ENCODE results near the gene MBTPS2.
A peak's percentile ranks its signal among the peaks of the same experiment; 100 is the strongest.

Gene MBTPS2

GRCh38 chrX:21839334-21840192 is at the start of gene MBTPS2:
MBTPS2 (plus strand) TSS chrX:21839617; CDS start chrX:21839735, 118 bp downstream.
- Histone ChIP-seq H3K9ac (ENCODE audit: low read depth, low read length) (peak within 1 kb of the TSS; percentile 93), H3K27me3 (ENCODE audit: control insufficient read depth, insufficient read depth, low read length) (no peaks in the 10 kb centered on the region), H3K9me3 (ENCODE audit: control insufficient read depth, insufficient read depth, low read length) (no peaks in the 10 kb centered on the region), H3K36me3 (ENCODE audit: control insufficient read depth, insufficient read depth, low read length) (no peaks in the 10 kb centered on the region), H3K4me3 (ENCODE audit: low read depth, low read length) (peak within 1 kb of the TSS; percentile 95), H3K4me1 (ENCODE audit: control insufficient read depth, insufficient read depth, low read length) (peaks cover 9% of the 10 kb centered on the region)

GRCh38 chrX:21798677-21799219 is 40.7 kb upstream of the MBTPS2 start:
- Histone ChIP-seq H3K4me3 (ENCODE audit: low read depth, low read length) (no peak overlapping the region), H3K27me3 (ENCODE audit: control insufficient read depth, insufficient read depth, low read length) (no peaks in the 10 kb centered on the region), H3K9me3 (ENCODE audit: control insufficient read depth, insufficient read depth, low read length) (no peaks in the 10 kb centered on the region), H3K4me1 (ENCODE audit: control insufficient read depth, insufficient read depth, low read length) (no peaks in the 10 kb centered on the region), H3K9ac (ENCODE audit: low read depth, low read length) (no peak overlapping the region), H3K36me3 (ENCODE audit: control insufficient read depth, insufficient read depth, low read length) (no peaks in the 10 kb centered on the region)

GRCh38 chrX:21799767-21800166 is 39.6 kb upstream of the MBTPS2 start:
- no peaks in the 10 kb centered on the region for H3K27me3 ChIP-seq (ENCODE audit: control insufficient read depth, insufficient read depth, low read length)
- H3K36me3 ChIP-seq (ENCODE audit: control insufficient read depth, insufficient read depth, low read length) = no peaks in the 10 kb centered on the region
- H3K4me3 ChIP-seq (ENCODE audit: low read depth, low read length) = no peak overlapping the region
- H3K9me3 ChIP-seq (ENCODE audit: control insufficient read depth, insufficient read depth, low read length) = no peaks in the 10 kb centered on the region
- H3K9ac ChIP-seq (ENCODE audit: low read depth, low read length) = no peak overlapping the region
- H3K4me1 ChIP-seq (ENCODE audit: control insufficient read depth, insufficient read depth, low read length) = no peaks in the 10 kb centered on the region

DNA sequence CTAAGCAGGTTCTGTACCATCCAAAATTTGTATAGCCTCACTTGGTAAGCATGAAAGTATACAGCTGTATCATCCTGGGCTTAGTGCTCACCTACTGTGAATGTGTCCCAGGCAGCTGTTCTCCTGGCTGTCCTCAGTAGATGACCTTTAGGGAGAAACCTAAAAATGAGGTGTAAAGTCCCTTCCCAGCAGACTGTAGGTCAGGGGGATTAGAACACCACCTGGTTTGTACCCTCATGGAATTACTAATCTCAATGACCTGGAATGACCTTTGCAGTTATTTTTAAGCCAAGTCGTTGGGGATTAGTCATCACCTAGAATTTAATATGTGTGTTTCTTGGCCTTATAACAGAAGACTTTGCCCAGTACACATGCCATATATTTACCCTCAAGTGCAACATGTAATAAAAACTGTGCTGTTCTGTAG is 39.1 kb upstream of the MBTPS2 start:
- no peaks in the 10 kb centered on the region for H3K27me3 ChIP-seq (ENCODE audit: control insufficient read depth, insufficient read depth, low read length)

DNA sequence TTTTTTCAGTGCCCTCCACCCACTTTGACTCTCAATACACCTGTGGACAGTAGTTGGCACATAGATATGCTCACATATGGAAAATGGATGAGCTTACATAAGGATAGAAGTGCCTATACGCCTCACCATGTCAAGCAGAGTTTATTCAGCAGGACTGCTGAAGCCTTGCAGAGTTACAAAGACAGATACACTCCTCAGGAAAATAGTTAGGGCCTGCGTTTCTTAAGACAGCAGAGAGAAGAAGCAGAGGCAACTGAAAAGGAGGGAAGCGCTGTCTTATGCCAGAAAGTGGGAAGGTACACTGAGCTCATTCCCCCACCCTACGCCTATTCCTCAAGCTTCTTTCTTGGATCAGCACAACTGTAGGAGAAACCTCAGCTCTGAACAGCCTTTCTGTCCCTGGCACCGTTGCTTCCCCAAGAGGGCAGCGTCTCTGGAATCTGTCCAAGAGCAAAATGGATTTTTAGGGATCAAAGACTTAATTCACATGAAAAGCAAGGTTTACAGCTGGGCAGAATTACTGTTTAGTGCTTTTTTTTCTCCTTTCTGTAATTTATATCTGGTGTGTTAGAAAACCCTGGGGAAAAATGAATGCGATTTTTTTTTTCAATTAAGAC is 37.3 kb upstream of the MBTPS2 start:
- Histone ChIP-seq H3K9ac (ENCODE audit: low read depth, low read length) (no peak overlapping the region), H3K36me3 (ENCODE audit: control insufficient read depth, insufficient read depth, low read length) (no peaks in the 10 kb centered on the region), H3K9me3 (ENCODE audit: control insufficient read depth, insufficient read depth, low read length) (no peaks in the 10 kb centered on the region), H3K27me3 (ENCODE audit: control insufficient read depth, insufficient read depth, low read length) (no peaks in the 10 kb centered on the region), H3K4me3 (ENCODE audit: low read depth, low read length) (no peak overlapping the region), H3K4me1 (ENCODE audit: control insufficient read depth, insufficient read depth, low read length) (no peaks in the 10 kb centered on the region)

More for the DNA sequence above, 39.1 kb upstream of the MBTPS2 start:
- Histone ChIP-seq H3K36me3 (ENCODE audit: control insufficient read depth, insufficient read depth, low read length) (no peaks in the 10 kb centered on the region), H3K4me3 (ENCODE audit: low read depth, low read length) (no peak overlapping the region), H3K9ac (ENCODE audit: low read depth, low read length) (no peak overlapping the region), H3K9me3 (ENCODE audit: control insufficient read depth, insufficient read depth, low read length) (no peaks in the 10 kb centered on the region), H3K4me1 (ENCODE audit: control insufficient read depth, insufficient read depth, low read length) (no peaks in the 10 kb centered on the region)

DNA sequence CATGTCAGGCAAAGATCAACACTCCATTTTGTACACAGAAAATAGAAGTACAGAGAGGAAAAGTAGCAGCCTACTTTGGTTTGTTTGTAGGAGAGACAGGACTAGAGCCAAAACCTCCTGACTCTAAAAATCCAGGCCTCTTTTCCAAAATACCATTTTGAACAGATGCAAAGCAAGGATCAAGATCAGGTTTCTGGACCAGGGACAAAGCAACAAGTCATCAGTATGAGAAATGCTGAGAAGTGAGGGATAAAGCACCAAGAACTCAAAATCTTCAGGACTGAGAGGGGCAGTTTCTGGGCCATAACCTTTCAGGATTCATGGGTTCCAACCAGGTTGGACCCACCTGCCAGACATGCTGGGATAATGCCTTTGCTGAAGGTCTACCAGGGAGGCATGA is 36.6 kb upstream of the MBTPS2 start:
- H3K27me3 ChIP-seq (ENCODE audit: control insufficient read depth, insufficient read depth, low read length) = no peaks in the 10 kb centered on the region
- H3K9me3 ChIP-seq (ENCODE audit: control insufficient read depth, insufficient read depth, low read length) = no peaks in the 10 kb centered on the region
- H3K36me3 ChIP-seq (ENCODE audit: control insufficient read depth, insufficient read depth, low read length) = no peaks in the 10 kb centered on the region
- H3K9ac ChIP-seq (ENCODE audit: low read depth, low read length) = no peak overlapping the region
- H3K4me3 ChIP-seq (ENCODE audit: low read depth, low read length) = no peak overlapping the region
- H3K4me1 ChIP-seq (ENCODE audit: control insufficient read depth, insufficient read depth, low read length) = no peaks in the 10 kb centered on the region

GRCh38 chrX:21806691-21807090 is 32.7 kb upstream of the MBTPS2 start:
- Histone ChIP-seq H3K9me3 (ENCODE audit: control insufficient read depth, insufficient read depth, low read length) (peaks cover 5% of the 10 kb centered on the region), H3K9ac (ENCODE audit: low read depth, low read length) (no peak overlapping the region), H3K27me3 (ENCODE audit: control insufficient read depth, insufficient read depth, low read length) (no peaks in the 10 kb centered on the region), H3K36me3 (ENCODE audit: control insufficient read depth, insufficient read depth, low read length) (no peaks in the 10 kb centered on the region), H3K4me1 (ENCODE audit: control insufficient read depth, insufficient read depth, low read length) (no peaks in the 10 kb centered on the region), H3K4me3 (ENCODE audit: low read depth, low read length) (no peak overlapping the region)

DNA sequence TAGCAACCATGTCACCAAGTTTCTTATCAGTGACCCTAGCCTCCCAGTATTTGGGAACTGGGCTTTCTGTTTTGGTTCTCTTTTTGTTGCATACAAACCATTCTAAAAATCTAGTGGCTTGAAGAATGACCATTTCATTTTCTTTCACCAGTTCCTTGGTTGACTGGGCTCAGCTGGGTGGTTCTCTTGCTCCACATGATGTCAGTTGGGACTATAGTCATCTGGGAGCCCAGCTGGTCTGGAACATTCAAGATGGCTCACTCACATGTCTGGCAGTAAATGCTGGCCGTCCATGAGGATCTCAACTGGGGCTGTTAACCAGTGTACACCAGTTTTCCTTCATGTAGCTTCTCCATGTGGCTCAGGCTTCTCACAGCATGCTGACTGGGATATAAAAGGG is 27.6 kb upstream of the MBTPS2 start:
- H3K4me3 ChIP-seq (ENCODE audit: low read depth, low read length) = no peak overlapping the region
- no peaks in the 10 kb centered on the region for H3K27me3 ChIP-seq (ENCODE audit: control insufficient read depth, insufficient read depth, low read length)
- peaks cover 26% of the 10 kb centered on the region for H3K4me1 ChIP-seq (ENCODE audit: control insufficient read depth, insufficient read depth, low read length)
- no peaks in the 10 kb centered on the region for H3K36me3 ChIP-seq (ENCODE audit: control insufficient read depth, insufficient read depth, low read length)
- peaks cover 9% of the 10 kb centered on the region for H3K9me3 ChIP-seq (ENCODE audit: control insufficient read depth, insufficient read depth, low read length)
- no peak overlapping the region for H3K9ac ChIP-seq (ENCODE audit: low read depth, low read length)

GRCh38 chrX:21812628-21813027 is 26.8 kb upstream of the MBTPS2 start:
- H3K4me3 ChIP-seq (ENCODE audit: low read depth, low read length) = no peak overlapping the region
- H3K36me3 ChIP-seq (ENCODE audit: control insufficient read depth, insufficient read depth, low read length) = no peaks in the 10 kb centered on the region
- H3K27me3 ChIP-seq (ENCODE audit: control insufficient read depth, insufficient read depth, low read length) = no peaks in the 10 kb centered on the region
- H3K9ac ChIP-seq (ENCODE audit: low read depth, low read length) = no peak overlapping the region
- H3K4me1 ChIP-seq (ENCODE audit: control insufficient read depth, insufficient read depth, low read length) = peaks cover 26% of the 10 kb centered on the region
- H3K9me3 ChIP-seq (ENCODE audit: control insufficient read depth, insufficient read depth, low read length) = peaks cover 9% of the 10 kb centered on the region

DNA sequence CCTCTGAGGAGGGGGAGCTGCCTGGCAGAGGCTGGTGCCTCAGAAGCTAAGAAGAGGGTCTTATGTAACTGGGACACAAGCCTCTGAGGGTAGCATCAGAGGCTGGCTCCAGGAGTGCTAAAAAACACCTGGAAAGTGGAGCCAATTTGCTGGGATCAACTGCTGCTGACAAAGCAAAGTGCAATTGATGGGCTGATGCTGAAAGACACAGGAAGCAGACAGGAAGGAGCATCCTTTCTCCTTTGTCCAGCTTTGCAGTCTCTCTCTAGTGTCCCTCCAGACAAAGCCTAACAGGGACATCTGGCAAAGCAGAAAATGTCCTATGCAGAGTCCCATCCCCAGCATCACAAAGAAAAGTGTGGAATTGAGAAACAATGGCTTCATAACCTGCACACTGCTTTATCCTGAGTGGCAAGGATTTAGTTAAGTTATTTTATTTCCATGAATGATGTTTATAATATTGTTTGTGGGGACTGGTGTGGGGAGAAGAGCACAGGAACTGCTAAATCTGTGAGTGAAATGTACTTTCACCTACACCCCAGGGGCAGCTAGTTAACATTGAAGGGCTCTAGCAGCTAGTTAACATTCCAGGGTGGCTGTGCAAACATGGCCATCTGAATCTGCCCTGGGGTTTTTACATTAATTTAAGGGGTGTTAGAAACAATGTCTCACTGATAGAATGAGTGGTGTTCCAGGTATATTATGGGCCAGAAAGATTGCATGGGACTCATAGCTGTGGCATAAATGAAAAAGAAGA is 25.6 kb upstream of the MBTPS2 start:
- no peaks in the 10 kb centered on the region for H3K36me3 ChIP-seq (ENCODE audit: control insufficient read depth, insufficient read depth, low read length)
- H3K9me3 ChIP-seq (ENCODE audit: control insufficient read depth, insufficient read depth, low read length) = peaks cover 9% of the 10 kb centered on the region
- H3K4me3 ChIP-seq (ENCODE audit: low read depth, low read length) = no peak overlapping the region
- H3K9ac ChIP-seq (ENCODE audit: low read depth, low read length) = no peak overlapping the region
- H3K27me3 ChIP-seq (ENCODE audit: control insufficient read depth, insufficient read depth, low read length) = no peaks in the 10 kb centered on the region
- peaks cover 26% of the 10 kb centered on the region for H3K4me1 ChIP-seq (ENCODE audit: control insufficient read depth, insufficient read depth, low read length)

- H3K36me3 ChIP-seq (ENCODE audit: control insufficient read depth, insufficient read depth, low read length) = no peaks in the 10 kb centered on the region
- no peak overlapping the region for H3K4me3 ChIP-seq (ENCODE audit: low read depth, low read length)
- peaks cover 9% of the 10 kb centered on the region for H3K9me3 ChIP-seq (ENCODE audit: control insufficient read depth, insufficient read depth, low read length)
- no peak overlapping the region for H3K9ac ChIP-seq (ENCODE audit: low read depth, low read length)
- H3K27me3 ChIP-seq (ENCODE audit: control insufficient read depth, insufficient read depth, low read length) = no peaks in the 10 kb centered on the region
- peaks cover 26% of the 10 kb centered on the region for H3K4me1 ChIP-seq (ENCODE audit: control insufficient read depth, insufficient read depth, low read length)
Observed at GRCh38 chrX:21816136-21816535, 23.3 kb upstream of the MBTPS2 start.

Measured in iPS-15b (cell line).